B cell (primary cell): ENCODE measurements around the gene LSM4.

ENCODE experiments used
- EZH2 ChIP-seq: IDR thresholded peaks from 2 replicates; pipeline ENCODE4 v1.6.1; 2012; ENCODE audit warnings: borderline replicate concordance, low read depth, mild to moderate bottlenecking, moderate library complexity, low read length; ENCODE audit not compliant: insufficient read depth, poor library complexity, severe bottlenecking
- TF ChIP-seq, protein P1 (sequence below): fragments of 200-600 bp; IDR thresholded peaks from one replicate; pipeline ENCODE4 v1.8.0; 2022; ENCODE audit warnings: antibody characterized with exemption, mild to moderate bottlenecking

DNA sequence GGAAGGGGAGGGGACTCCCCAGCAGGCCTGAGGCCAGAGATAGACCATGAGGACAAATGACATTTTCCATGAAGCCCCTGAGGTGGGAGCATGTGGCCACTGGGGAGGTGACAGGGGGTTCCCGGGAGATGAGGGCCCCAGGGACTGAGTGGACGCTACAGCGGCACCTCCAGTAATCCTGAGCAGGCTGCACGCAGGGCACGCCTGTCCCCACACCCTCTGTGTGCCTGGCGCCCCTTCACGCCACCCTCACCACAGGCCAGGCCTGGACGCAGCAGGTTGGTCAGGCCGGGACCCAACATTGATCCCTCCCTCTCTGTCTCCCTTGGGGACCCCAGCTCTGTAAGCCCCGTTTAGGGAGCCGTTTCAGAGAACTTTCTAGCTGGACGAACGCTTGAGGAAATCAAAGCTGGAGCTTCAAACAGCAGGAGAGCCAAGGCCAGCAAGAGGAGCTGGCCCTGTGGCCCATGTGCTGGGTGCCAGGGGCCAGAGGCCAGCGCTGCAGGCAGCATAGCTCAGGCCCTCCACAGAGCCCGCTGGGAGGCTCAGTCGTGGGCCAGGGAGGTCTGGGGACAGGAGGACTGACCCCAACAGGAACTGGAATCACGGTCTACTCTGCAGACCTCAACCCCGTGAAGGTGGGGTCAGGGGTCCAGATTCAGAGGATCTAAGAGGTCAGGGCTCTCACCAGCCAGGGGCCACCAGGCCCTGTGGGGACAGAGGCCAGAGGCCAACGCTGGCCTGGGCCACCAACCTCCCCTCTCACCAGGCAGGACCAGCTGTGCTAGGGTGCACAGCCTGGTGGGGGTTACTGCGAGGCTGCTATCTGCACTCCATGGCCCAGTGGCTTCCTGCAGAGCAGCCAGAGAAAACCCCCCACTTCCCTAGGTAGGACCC lies 14.6 kb downstream of the LSM4 start:
- TF ChIP-seq, protein P1, sequence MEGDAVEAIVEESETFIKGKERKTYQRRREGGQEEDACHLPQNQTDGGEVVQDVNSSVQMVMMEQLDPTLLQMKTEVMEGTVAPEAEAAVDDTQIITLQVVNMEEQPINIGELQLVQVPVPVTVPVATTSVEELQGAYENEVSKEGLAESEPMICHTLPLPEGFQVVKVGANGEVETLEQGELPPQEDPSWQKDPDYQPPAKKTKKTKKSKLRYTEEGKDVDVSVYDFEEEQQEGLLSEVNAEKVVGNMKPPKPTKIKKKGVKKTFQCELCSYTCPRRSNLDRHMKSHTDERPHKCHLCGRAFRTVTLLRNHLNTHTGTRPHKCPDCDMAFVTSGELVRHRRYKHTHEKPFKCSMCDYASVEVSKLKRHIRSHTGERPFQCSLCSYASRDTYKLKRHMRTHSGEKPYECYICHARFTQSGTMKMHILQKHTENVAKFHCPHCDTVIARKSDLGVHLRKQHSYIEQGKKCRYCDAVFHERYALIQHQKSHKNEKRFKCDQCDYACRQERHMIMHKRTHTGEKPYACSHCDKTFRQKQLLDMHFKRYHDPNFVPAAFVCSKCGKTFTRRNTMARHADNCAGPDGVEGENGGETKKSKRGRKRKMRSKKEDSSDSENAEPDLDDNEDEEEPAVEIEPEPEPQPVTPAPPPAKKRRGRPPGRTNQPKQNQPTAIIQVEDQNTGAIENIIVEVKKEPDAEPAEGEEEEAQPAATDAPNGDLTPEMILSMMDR, result no peak
- no peak for TF ChIP-seq EZH2
